A673 (cell line): ENCODE data around the gene SLX4IP.

Experiments
- EZH2 ChIP-seq: fragments of 200-600 bp; sonication (generic); IDR thresholded peaks from 2 replicates; pipeline ENCODE4 v1.6.1; 2017; ENCODE audit warnings: borderline replicate concordance, low read depth, mild to moderate bottlenecking, mixed read lengths, antibody characterized with exemption, low read length; ENCODE audit not compliant: poor library complexity, severe bottlenecking
- TF ChIP-seq, protein P1 (sequence below): fragments of 300-800, 200-600 bp; sonication (generic); conservative IDR thresholded peaks from 2 replicates; pipeline ENCODE4 v1.5.1; 2017; ENCODE audit warnings: low read depth, mild to moderate bottlenecking, antibody characterized with exemption, low read length, moderate library complexity, mixed read lengths

GRCh38 chr20:10472871-10473270 is 37.8 kb downstream of the SLX4IP start:
- TF ChIP-seq, protein P1, sequence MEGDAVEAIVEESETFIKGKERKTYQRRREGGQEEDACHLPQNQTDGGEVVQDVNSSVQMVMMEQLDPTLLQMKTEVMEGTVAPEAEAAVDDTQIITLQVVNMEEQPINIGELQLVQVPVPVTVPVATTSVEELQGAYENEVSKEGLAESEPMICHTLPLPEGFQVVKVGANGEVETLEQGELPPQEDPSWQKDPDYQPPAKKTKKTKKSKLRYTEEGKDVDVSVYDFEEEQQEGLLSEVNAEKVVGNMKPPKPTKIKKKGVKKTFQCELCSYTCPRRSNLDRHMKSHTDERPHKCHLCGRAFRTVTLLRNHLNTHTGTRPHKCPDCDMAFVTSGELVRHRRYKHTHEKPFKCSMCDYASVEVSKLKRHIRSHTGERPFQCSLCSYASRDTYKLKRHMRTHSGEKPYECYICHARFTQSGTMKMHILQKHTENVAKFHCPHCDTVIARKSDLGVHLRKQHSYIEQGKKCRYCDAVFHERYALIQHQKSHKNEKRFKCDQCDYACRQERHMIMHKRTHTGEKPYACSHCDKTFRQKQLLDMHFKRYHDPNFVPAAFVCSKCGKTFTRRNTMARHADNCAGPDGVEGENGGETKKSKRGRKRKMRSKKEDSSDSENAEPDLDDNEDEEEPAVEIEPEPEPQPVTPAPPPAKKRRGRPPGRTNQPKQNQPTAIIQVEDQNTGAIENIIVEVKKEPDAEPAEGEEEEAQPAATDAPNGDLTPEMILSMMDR: no peak
- no peak for TF ChIP-seq EZH2
